NOMO-1 treated with DMSO at 0.1 percent for 48 hours (cell line): Measurements from ENCODE around the gene RBM7.

Experiments used
- DNase-seq: peaks from one replicate; lab custom pipeline; 2025; ENCODE audit not compliant: unreplicated experiment; lab: John Stamatoyannopoulos, UW

The RBM7 gene, protein sequence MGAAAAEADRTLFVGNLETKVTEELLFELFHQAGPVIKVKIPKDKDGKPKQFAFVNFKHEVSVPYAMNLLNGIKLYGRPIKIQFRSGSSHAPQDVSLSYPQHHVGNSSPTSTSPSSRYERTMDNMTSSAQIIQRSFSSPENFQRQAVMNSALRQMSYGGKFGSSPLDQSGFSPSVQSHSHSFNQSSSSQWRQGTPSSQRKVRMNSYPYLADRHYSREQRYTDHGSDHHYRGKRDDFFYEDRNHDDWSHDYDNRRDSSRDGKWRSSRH

DNA sequence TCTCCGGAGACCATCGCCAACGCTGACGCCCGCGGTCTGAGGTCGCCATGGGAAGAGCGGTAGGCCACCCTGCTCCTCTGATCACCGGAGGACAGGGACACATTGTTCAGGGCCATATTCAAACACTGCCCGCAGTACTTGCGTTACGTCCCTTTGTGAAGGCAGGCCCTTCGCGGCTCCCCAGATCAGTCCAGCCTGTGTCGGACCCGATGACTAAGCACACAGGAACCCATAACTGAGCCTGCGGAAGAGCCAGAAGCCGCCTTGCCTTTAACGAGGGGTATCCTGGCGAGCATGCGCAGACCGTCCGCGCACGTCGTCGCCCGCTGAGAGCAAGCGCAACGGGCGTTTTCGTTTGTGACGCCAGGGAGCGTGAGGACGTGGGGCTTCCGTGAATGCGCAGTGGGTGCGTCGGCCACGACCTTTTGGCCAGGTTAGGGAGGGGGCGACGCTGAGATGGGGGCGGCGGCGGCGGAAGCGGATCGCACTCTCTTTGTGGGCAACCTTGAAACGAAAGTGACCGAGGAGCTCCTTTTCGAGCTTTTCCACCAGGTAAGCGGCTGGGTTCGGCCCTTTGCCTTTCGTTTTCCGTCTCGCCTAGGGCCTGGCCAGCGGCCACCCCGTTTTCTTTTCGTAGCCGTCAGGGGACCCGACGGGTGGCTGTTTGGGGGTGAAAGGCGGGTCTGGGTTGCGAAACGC, at the start of gene RBM7, which contains the start of gene C11orf71:
Gene RBM7, plus strand, starts transcription at position 451 of the 699 bp plus-strand sequence. Its CDS starts 6 bp downstream, at position 457.
Gene C11orf71, minus strand, starts transcription at position 296 of the 699 bp plus-strand sequence. Its CDS starts 180 bp downstream, at position 116.
- DNase-seq = peak; percentile 96

DNA sequence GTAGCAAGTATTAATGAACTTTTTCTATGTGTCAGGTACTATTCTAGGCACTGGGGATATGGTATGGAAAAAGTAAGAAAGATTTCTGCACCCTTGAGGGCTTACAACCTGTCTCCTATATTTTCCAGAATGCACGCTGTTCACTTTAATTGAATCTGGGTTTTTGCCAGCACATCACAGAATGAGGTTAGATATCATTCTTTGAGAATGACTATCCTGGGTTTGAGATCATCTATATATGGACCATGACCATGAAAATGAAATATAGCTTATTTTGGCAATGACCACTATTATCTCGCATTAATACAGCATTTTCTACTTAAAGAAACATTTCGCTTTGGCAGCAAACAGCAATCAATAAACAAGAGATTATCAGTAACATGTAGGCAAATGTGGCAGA, 47.0 kb upstream of the RBM7 start:
- DNase-seq = no peak

DNA sequence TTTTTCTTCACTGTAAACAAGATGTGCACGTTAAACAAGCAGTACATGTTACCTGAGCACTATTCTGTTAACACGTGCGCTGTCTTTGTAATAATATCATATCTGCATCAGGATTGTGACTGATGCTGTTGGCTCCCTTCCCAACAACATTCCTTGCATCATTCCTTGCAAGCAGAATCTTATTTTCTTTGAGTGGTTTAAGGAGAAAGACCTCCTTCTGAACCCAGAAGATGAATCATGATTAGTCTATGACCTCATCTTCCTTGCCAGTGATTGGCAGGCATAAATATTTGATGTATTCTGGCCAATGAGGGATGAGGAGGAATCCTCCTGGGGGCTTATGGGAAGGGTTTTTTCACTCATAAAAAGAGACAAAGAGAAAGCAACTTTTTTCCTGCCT, 46.4 kb upstream of the RBM7 start:
- no peak for DNase-seq

DNA sequence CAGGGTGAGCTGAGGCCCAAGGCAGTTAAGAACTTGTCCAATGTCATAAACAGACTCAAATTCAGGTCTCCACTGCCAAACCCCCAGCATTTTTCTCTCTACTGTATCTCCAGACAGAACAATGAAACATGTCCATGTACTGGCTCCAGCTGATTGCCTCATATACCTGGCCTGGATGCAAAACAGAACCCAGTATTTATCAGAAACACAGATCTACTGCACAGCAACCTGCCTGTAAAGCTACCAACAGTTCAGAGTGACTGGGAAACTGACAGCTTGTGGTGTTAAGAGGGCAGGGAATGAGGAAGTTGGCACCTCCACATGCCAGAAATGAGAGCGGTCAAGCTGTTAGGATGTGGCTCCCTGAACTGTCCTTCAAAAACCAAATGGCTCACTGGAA, 41.8 kb upstream of the RBM7 start:
- no peak for DNase-seq

DNA sequence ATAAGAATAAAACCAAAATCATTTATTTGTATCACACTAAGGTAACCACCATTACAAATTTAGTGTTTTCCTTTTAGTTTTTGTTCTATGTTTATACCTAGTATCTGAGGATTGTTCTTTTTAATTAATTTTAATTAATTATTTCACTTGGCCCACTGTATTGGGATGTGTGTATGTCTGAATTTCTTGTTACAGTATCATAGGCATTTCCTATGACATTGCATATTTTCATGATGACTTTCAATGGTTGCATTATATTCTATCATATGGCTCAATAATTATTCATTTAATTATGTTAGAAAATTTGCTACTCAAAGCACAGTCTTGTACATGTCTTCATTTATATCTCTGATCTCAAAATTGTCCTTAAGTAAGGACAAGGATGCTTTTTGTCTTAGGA, 41.1 kb upstream of the RBM7 start:
- DNase-seq = no peak

DNA sequence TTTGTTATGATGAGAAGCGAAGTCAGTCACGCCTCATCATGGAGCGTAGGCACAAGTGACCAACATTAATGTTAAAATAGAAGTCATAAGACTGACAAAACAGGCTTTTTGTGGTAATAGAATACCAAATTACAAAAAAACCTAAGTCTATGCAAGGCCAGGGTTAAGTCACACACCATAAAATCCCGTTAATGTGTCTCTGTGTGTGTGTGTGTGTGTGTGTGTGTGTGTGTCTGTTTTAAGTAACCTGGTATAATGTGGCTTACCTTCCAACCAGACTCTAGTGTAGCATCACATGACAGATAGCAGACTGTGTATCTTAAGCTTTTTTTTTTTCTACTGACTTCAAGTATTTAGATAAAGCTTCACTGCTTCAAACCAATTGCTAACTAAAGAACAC, 38.1 kb upstream of the RBM7 start:
- DNase-seq = no peak

DNA sequence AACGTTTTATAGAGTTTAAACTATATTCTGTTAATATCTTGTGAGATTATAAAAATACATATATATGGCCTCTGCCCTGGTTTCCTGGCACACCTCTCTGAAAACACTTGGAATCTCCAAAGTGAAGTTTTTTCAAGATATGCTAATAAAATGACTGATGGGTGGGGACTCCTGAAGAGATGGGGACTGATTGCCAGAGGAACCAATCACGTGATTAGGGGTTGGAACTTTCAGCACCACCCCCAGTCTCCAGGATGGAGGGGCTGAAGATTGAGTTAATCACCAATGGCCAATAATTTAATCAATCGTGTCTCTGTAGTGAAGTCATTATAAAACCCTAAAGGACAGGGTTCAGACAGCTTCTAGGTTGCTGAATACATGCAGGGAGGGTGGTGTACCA, 37.5 kb upstream of the RBM7 start:
- no peak for DNase-seq

DNA sequence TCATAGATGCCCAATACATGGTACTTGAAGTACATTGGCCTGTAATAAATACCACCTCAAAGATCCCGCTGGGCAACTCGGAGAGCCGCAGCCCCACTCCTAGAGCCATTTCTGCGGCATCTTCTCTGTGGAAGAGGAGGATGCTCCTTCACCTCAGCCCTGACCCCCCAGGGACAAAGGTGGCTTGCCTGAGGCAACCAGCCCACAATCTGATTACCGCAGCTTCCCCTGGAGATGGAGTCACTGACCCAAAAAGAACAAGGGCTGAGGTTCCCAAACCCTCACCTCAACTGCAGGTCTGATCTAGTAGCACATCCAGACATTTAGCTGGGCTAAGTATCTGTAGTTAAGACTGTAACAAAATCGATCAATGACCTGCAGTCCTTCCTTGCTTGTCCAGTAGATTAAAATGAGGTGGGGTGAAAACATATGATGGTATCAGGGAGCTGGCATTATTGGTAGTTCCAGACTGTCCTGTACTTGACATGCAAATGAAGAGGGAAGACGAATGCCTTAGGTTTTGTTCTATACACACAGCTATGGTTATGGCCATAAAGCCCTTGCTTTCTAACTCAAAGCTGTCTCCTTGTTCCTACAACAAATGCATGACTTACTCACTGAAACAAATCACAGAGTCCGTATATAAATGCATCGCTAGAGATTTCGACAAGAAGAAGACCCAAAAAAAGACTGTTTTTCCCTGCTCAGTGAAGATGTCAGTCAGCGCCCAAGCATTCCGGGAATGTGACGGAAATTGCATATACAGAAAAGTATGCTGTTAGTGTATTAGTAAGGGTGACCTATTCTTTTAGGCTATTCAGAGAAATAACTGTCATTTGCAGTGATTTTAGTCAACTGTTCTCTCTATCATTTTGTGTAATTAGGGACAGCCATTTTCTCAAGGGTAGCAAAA, 33.9 kb upstream of the RBM7 start:
- no peak for DNase-seq

DNA sequence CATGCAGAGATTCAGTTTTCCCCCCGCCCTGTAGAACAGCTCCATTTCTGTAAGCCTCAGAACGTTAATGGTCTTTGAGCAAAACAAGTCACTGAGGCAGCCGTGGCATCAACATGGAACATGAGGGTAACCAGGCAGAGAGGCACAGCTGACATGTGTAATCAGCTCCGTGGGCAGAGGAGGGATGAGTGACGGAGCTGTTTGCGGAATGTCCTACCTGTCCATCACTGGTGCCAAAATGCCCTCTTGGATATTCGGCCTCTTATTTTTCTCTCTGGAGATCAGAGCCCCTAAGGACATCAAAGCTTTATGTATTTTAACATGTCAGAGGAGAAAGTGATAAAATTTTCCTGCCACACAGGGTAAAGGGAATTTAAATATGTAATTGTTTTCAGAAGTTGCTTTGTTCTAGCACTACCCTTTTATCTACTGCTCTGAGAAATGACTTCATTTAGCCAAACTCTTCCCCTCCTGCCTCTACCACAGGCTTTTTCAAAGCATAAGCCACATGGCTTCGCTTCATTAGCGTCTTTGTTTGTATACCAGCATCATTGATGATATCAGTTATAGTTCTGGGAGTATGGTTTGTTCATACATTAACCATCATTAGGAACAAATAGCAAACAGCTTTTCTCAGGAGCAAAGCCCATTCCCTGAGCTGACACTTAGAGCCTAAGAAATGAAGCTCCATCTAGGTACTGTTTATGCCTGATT, 33.1 kb upstream of the RBM7 start:
- no peak for DNase-seq

DNA sequence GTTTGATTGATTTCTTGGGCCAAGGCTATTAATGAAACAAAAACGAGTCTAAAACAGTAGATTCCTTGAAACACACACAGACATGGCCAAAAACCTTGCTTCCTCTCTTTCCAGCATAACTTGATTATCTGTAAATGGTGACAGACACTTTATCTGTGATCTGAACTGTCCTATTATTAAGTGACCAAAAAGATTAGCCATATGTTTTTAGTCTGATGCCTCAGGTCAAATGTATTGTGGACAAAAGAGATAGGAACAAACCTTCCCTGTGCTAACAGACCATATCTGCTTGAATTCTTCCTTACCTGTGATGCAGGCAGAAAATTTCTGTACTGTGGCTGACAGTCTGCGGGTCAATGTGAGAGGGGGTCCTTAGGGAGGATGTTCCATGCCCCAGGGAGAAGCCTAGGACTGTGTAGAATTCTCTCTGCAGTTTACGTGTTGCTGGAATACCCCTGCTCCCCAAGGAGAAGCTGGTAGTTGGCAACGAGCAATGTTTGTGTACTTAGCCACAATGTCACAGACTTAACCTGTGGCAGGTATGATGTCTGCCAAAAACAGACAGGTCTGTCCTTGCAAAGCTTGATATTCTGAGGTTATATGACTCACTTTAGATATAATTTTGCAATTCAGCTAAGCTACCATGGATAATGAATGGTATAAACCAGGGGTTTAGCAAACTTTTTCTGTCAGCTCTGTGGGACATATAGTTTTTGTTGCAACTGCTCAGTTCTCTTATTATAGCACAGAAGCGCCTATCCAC, 31.4 kb upstream of the RBM7 start:
- DNase-seq = no peak

DNA sequence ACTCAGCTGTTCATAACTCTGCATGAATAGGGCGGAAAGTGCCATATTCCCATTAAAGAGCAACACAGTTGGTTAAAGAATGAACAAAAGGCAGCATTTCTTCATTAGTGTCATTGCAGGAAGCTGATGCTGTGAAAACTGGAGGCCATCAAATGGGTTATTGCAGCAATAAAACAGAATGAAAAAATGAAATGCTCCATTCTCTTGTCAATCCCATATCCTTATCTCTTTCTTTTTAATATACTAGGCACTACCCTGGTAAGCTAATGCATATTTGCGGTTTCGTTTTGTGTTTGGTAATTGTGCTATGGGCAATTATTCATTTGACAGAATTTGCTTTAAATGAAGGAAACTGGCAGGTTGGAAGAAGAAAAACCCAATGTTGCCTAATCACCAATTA, 25.4 kb upstream of the RBM7 start:
- no peak for DNase-seq

DNA sequence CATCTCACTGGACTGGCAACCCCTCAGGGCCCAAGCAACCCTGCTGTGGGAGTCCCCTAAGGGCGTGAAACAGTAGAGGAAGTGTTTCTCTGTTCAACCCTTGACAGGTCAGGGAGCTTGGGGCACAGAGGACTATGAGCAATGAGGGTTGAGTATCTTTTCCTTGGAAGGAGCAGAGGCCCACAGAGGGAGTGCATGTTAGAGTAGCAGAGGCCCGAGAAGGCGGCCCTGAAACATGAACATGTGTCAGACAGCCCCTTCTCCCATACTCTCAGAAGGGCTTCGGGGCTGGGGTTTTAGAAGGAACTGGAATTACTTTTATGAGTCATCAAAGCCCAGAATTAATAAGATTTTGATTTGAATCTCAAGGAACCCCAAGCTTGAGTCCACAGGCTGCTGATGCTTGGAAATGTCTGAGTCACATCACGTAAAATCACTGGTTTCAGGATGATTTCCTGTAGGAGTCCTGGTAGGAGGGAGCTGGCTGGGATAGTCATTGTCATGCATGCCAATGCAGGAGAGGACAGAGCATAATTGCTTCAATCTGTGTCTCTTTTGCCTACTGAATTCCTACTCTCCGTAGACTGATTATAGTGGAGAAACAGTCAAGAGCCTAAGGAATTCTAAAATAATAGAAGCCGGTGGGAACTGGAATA, 22.7 kb upstream of the RBM7 start:
- no peak for DNase-seq

DNA sequence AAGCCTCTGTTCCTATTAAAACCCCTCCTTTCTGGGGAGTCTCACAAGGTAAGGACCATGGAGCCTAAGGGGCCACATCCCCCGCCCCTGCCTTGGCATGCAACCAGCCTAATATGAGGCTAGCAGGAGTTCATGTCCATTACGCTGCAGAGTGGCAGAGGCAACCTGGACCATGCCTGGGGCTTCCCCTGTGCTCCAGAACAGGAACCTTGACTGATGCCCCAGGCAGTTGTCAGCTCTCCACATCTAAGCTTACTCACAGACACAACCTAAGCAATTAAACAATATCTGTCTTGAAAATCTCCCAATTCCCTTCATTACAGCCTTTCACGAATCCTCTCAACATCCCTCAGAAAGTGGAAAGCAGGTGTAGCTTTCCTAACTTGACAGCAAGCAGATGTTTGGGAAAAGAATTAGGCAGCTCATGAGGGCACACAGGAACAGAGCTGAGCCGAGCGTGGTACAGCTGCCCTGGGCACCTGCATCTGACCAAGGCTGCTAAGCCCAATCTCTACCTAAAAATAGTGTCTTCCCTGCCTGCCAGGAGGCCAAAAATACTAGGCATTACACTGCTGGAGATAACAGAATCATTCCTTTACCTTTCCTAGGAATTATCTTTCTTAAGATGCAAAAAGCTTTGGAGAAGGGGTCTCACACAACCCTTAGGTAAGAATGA, 20.9 kb upstream of the RBM7 start:
- DNase-seq = no peak

DNA sequence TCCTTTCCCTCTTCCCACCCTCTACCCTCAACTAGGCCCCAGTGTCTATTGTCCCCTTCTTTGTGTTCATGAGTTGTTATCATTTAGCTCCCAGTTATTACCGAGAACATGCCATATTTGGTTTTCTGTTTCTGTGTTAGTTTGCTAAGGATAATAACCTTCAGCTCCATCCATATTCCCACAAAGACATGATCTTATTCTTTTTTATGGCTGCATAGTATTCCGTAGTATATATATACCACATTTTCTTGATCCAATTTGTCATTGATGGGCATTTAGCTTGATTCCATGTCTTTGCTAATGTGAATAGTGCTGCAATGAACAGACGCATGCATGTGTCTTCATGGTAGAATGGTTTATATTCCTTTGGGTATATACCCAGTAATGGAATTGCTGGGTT, 18.0 kb upstream of the RBM7 start:
- no peak for DNase-seq

DNA sequence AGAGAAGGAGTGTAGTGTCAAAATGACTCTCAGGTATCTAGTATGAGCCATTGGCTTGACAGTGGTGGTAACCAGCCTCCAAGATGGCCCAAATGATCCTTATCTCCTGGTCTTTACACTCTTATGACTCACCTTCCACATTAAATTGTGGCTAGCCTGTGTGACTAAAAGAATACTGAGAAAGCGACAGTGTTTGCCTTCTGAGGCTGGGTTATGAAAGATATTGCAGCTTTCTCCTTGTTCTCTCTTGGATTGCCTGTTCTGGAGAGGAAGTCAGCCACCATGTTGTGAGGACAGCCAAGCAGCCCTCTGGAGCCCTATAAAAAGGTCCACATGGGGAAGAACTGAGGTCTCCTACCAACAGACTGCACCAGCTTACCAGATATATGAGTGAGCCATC, 16.0 kb upstream of the RBM7 start:
- no peak for DNase-seq

DNA sequence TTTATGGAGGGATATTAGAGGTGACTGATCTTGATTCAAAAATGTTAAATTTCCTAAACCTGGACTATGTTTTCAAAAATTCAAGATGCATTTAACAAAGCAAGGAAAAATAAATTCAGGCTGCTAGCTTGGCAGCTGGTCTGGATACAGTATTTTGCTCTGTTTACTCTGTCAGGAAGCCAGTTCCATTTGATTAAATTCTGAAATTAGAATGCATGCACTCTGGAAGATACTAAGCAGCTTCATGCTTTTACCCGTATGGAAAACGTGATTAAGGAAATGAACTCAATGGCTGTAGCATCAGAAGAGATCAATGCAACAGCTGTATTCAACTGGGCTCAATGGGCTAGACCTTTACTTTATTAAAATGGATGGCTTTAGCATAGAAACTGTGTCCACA, 14.3 kb upstream of the RBM7 start:
- no peak for DNase-seq

DNA sequence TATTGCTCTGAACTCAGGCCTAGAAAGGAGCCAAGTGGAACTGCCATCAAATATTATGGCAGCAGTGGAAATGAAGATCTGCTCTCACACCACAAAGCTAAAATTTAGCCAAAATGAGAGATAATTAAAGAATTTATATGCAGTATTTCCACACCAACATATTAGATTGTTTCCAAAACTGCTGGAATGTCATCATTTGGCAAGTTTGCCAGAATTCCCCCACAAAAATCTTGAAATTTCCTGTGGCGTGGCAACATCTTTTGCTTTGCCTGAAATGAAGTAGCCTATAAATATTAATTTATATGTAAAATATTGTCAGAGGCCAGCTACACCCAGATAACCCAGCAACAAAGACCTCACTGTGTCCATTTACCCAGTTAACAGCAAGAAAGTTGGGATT, 13.9 kb upstream of the RBM7 start:
- DNase-seq = no peak

DNA sequence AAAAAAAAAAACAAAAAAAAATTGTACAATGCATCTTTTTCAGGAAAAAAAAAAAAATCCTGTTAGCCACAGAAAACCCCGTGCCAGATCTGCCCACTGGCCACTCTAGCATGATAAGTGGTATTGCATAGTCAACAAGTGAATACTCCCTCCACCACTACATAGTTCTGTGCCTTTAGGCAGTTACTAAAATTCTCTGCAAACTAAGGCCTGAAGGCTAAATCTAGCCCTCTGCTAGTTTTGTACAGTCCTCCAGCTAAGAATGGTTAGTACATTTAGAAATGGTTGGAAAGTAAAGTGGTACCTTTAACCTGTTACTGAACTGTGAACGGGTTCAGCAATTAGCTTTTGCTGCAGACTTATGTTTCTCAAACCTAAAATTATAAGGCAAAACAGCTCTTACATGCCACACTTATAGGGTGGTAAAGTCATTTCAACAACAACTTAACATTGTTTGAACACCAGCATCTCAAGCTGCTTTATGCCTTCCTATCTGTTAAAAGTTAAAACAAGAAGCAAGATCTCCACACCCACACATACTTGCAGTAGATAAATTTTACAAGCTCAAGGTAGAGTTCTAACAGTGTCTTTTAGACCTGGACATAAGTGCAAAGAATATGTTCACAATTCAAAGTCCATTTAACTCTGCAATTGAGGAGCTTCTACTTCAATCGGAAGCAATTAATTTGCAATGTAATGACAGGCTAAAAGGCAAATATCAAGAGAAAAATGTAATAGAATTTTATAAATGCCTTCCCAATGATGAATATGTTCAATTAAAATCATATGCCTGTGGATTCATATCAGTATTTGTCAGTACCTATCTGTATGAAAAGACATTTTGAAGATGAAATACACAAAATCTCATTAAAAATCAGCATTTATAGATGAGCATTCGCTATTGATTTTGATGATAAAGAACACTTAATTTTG, 7.5 kb upstream of the RBM7 start:
- DNase-seq = no peak
